MM.1S (cell line): ENCODE results near the gene DPH2.

Experiments
- DNase-seq: peaks from one replicate; pipeline ENCODE4 v3.0.0-alpha.2; 2015
- H2AFZ ChIP-seq: fragments of 300-600 bp; sonication (generic); 2 replicates; pipeline ENCODE4 v1.6.0; 2016; ENCODE audit warnings: antibody characterized with exemption, low read length
- H3F3A ChIP-seq: fragments of 300-600 bp; sonication (generic); 2 replicates; pipeline ENCODE4 v1.6.1; 2016; ENCODE audit warnings: mild to moderate bottlenecking, antibody characterized with exemption, low read length, moderate library complexity, mixed read lengths; ENCODE audit not compliant: insufficient read depth
- H3K27ac ChIP-seq: fragments of 300-600 bp; sonication (generic); 2 replicates; pipeline ENCODE4 v1.5.1; 2016; ENCODE audit warnings: mild to moderate bottlenecking, low read length
- H3K27me3 ChIP-seq: fragments of 300-600 bp; sonication (generic); replicated peaks from 2 replicates; pipeline ENCODE4 v1.6.0; 2016; ENCODE audit warnings: low read length; ENCODE audit not compliant: insufficient read depth
- H3K36me3 ChIP-seq: fragments of 300-600 bp; sonication (generic); replicated peaks from 2 replicates; pipeline ENCODE4 v1.6.1; 2016; ENCODE audit warnings: mild to moderate bottlenecking, low read length, mixed read lengths; ENCODE audit not compliant: insufficient read depth
- H3K4me1 ChIP-seq: fragments of 300-600 bp; sonication (generic); 2 replicates; pipeline ENCODE4 v1.6.1; 2016; ENCODE audit warnings: low read length, mixed read lengths
- H3K4me2 ChIP-seq: fragments of 300-600 bp; sonication (generic); 2 replicates; pipeline ENCODE4 v1.6.0; 2016; ENCODE audit warnings: low read depth, low read length
- H3K4me3 ChIP-seq: fragments of 300-600 bp; sonication (generic); 2 replicates; pipeline ENCODE4 v1.5.1; 2016; ENCODE audit warnings: low read length, mixed read lengths
- H3K79me2 ChIP-seq: fragments of 300-600 bp; sonication (generic); 2 replicates; pipeline ENCODE4 v1.6.1; 2016; ENCODE audit warnings: mixed run types, low read length, mixed read lengths
- H3K9ac ChIP-seq: fragments of 300-600 bp; sonication (generic); 2 replicates; pipeline ENCODE4 v1.6.1; 2016; ENCODE audit warnings: low read length, mixed read lengths
- H3K9me2 ChIP-seq: fragments of 300-600 bp; sonication (generic); replicated peaks from 2 replicates; pipeline ENCODE4 v1.6.1; 2016; ENCODE audit warnings: mild to moderate bottlenecking, low read length, mixed read lengths; ENCODE audit not compliant: insufficient read depth
- H3K9me3 ChIP-seq: fragments of 300-600 bp; sonication (generic); replicated peaks from 2 replicates; pipeline ENCODE4 v1.6.1; 2016; ENCODE audit warnings: mild to moderate bottlenecking, low read length, mixed read lengths; ENCODE audit not compliant: insufficient read depth
- H4K20me1 ChIP-seq: fragments of 300-600 bp; sonication (generic); 2 replicates; pipeline ENCODE4 v1.6.1; 2016; ENCODE audit warnings: mild to moderate bottlenecking, low read length, moderate library complexity, mixed read lengths; ENCODE audit not compliant: insufficient read depth
- EZH2 ChIP-seq: fragments of 300-600 bp; sonication (generic); optimal IDR thresholded peaks from 2 replicates; pipeline ENCODE3; 2017; ENCODE audit warnings: low read depth, mild to moderate bottlenecking, antibody characterized with exemption, low read length, mixed read lengths
- EZH2phosphoT487 ChIP-seq: fragments of 300-600 bp; sonication (generic); IDR thresholded peaks from 2 replicates; pipeline ENCODE4 v1.6.1; 2018; ENCODE audit warnings: antibody characterized with exemption, low read length
- TF ChIP-seq, protein P1 (sequence below): fragments of 300-600 bp; sonication (generic); IDR thresholded peaks from 2 replicates; pipeline ENCODE4 v1.5.1; 2016; ENCODE audit warnings: antibody characterized with exemption, low read length, mixed read lengths

Gene DPH2

DNA sequence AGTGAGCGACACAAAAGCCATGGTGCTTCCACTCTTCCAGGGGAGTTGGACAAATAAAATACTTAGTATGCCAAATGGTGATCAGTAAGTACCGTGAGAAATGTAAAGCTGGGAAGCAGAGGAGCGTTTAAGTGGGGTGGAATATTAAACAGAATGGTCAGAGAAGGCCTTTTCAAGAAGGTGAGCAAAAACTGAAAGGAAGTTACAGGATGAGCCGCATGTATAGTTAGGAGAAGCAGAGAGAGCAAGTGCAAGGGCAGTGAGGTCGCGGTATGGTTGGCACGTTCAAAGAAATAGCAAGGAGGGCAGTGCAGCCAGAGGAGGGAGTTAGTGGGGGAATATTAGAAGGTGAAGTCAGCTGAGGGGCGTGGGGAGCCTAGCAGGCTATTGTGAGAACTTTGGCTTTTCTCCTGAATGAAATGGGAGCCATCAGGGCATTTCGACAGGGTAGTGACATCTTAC is 4.2 kb downstream of the DPH2 start:
- Histone ChIP-seq H3K79me2 (peaks cover 54% of the 10 kb centered on the region), H3K4me2 (peak overlapping the region; percentile 96), H3F3A (peaks cover 27% of the 10 kb centered on the region), H3K9ac (peak overlapping the region; percentile 95), H3K9me2 (no peaks in the 10 kb centered on the region), H3K9me3 (no peaks in the 10 kb centered on the region), H3K27ac (peak overlapping the region; percentile 79), H3K27me3 (no peaks in the 10 kb centered on the region), H4K20me1 (peaks cover 4% of the 10 kb centered on the region; the same call in 1 of the 2 replicates), H3K4me1 (peaks cover 40% of the 10 kb centered on the region), H3K36me3 (0 out of 2 replicates have a peak, but pooled peaks cover 3% of the 10 kb centered on the region), H3K4me3 (peak overlapping the region; percentile 96), H2AFZ (peak overlapping the region; percentile 87)
- TF ChIP-seq, protein P1, sequence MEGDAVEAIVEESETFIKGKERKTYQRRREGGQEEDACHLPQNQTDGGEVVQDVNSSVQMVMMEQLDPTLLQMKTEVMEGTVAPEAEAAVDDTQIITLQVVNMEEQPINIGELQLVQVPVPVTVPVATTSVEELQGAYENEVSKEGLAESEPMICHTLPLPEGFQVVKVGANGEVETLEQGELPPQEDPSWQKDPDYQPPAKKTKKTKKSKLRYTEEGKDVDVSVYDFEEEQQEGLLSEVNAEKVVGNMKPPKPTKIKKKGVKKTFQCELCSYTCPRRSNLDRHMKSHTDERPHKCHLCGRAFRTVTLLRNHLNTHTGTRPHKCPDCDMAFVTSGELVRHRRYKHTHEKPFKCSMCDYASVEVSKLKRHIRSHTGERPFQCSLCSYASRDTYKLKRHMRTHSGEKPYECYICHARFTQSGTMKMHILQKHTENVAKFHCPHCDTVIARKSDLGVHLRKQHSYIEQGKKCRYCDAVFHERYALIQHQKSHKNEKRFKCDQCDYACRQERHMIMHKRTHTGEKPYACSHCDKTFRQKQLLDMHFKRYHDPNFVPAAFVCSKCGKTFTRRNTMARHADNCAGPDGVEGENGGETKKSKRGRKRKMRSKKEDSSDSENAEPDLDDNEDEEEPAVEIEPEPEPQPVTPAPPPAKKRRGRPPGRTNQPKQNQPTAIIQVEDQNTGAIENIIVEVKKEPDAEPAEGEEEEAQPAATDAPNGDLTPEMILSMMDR: no peak
- no peak for TF ChIP-seq EZH2
- TF ChIP-seq EZH2phosphoT487: no peak
- peak; percentile 53 for DNase-seq

DNA sequence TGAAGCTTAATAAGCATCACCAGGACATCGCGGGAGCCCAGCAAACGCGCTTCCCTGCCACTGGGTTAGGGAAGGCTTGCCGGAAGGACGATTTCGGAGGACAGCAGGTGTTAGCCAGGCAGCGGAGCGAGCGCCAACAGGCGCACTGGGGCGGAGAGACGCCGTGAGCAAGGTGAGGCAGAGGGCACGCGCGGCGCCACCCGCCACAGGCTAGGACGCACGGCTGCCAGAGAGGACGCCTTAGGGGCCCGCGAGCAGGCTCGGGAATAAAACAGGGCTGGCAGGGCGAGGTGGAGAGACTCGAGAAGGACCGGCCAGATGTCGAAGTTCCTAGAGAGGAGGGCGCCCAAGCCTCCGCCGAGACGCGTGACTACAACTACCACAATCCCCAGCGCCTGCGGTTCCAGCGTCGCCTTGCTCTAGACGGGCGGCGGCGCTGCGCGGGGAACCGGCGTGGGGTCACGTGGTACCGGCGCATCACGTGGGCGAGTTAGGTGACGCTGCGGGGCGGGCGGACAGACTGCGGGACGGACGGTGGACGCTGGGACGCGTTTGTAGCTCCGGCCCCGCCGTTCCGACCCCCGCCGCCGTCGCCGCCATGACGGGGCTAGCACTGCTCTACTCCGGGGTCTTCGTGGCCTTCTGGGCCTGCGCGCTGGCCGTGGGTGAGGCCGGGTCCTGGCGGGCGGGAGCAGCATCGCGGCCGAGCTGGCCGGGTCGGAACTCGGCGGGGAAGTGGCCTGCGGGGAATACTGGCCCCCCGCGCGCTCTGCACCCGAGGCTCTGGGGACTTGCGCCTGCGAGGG is 4.8 kb downstream of the DPH2 start, which contains the start of gene ATP6V0B:
Gene ATP6V0B, plus strand, starts transcription at position 518 of the 806 bp plus-strand sequence. Its CDS starts 81 bp downstream, at position 599.
- DNase-seq: peak; percentile 96
- peak within 1 kb of the TSS; percentile 87 for H2AFZ ChIP-seq
- TF ChIP-seq EZH2: no peak
- TF ChIP-seq, protein P1: 0 out of 2 replicates have a peak, but pooled peaks have one; percentile 6
- TF ChIP-seq EZH2phosphoT487: no peak
- H3K4me1 ChIP-seq: peaks cover 40% of the 10 kb centered on the region
- H3F3A ChIP-seq: peaks cover 27% of the 10 kb centered on the region
- no peaks in the 10 kb centered on the region for H3K9me2 ChIP-seq
- peak within 1 kb of the TSS; percentile 79 for H3K27ac ChIP-seq
- H3K79me2 ChIP-seq: peaks cover 54% of the 10 kb centered on the region
- H3K9ac ChIP-seq: peak within 1 kb of the TSS; percentile 95
- peak within 1 kb of the TSS; percentile 96 for H3K4me2 ChIP-seq
- no peaks in the 10 kb centered on the region for H3K9me3 ChIP-seq
- 0 out of 2 replicates have a peak, but pooled peaks cover 3% of the 10 kb centered on the region for H3K36me3 ChIP-seq
- peak within 1 kb of the TSS; percentile 96 for H3K4me3 ChIP-seq
- H3K27me3 ChIP-seq: no peaks in the 10 kb centered on the region
- H4K20me1 ChIP-seq: peaks cover 4% of the 10 kb centered on the region; the same call in 1 of the 2 replicates

DNA sequence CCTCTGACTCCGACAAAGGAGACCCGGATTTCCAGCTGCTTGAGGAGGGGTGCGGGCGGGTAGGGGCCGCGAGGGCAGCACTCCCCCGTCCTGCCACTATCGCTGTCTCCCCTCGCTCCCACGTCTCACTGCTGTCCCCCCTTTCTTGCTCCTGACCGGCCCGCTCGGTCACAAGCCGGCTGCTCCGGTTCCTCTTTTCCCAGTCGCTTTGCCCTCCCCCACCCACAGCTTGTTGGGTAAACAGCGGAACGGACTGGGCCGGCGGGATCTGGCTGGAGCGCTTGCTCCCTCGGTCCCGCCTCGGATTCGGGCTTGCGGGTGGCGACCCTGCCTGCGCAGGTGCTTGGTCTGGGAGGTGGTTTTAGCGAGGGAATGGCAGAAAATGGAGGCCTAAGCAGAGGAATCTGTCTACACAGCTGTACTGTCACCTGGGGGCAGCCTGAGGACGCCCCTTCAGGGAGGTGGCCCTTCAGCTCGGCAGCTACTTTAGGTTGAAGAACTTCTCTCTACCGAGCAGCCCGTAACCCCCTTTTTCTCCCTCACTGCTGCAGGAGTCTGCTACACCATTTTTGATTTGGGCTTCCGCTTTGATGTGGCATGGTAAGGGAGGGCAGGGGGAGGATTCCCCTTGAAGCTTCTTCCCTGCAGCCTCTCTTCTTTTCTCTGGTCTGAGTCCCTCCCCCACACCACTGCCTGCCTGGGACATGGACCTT is 5.6 kb downstream of the DPH2 start:
- TF ChIP-seq EZH2 (no peak), EZH2phosphoT487 (no peak)
- TF ChIP-seq, protein P1: no peak
- H3K9me2 ChIP-seq: no peaks in the 10 kb centered on the region
- peak overlapping the region; percentile 87 for H3K4me2 ChIP-seq
- H3K79me2 ChIP-seq: peaks cover 56% of the 10 kb centered on the region
- peaks cover 27% of the 10 kb centered on the region for H3F3A ChIP-seq
- H3K4me3 ChIP-seq: peak overlapping the region; percentile 96
- peaks cover 44% of the 10 kb centered on the region for H3K4me1 ChIP-seq
- H3K9ac ChIP-seq: peak overlapping the region; percentile 95
- H3K27ac ChIP-seq: peak overlapping the region; percentile 79; the same call in 1 of the 2 replicates
- H3K36me3 ChIP-seq: 0 out of 2 replicates have a peak, but pooled peaks cover 3% of the 10 kb centered on the region
- H3K27me3 ChIP-seq: no peaks in the 10 kb centered on the region
- H4K20me1 ChIP-seq: peaks cover 4% of the 10 kb centered on the region; the same call in 1 of the 2 replicates
- no peak for DNase-seq
- no peaks in the 10 kb centered on the region for H3K9me3 ChIP-seq
- H2AFZ ChIP-seq: peak overlapping the region; percentile 87
